OCI-LY3 (cell line): ENCODE data around the gene AATF.

Experiments used
- H2AFZ ChIP-seq: fragments of 200-600, 300-600 bp; shearing (Covaris generic); 2 replicates; pipeline ENCODE4 v1.6.0; 2014; ENCODE audit warnings: antibody characterized with exemption, low read depth, low read length
- H3K27ac ChIP-seq: fragments of 200-600, 300-600 bp; sonication (generic); 2 replicates; pipeline ENCODE4 v1.5.1; 2014; ENCODE audit warnings: mild to moderate bottlenecking, low read length, moderate library complexity, mixed read lengths
- H3K27me3 ChIP-seq: fragments of 200-600, 300-600 bp; sonication (generic); 2 replicates; pipeline ENCODE4 v1.6.1; 2014; ENCODE audit warnings: low read depth, low read length, mixed read lengths
- H3K36me3 ChIP-seq: fragments of 200-600, 300-600 bp; sonication (generic); replicated peaks from 2 replicates; pipeline ENCODE3; 2014; ENCODE audit warnings: low read depth, low read length, mixed read lengths
- H3K4me1 ChIP-seq: fragments of 300-600, 200-600 bp; sonication (generic); 2 replicates; pipeline ENCODE4 v1.6.1; 2014; ENCODE audit warnings: low read length, mixed read lengths
- H3K4me2 ChIP-seq: fragments of 200-600, 300-600 bp; sonication (generic); 2 replicates; pipeline ENCODE4 v1.6.1; 2014; ENCODE audit warnings: low read length, mixed read lengths
- H3K4me3 ChIP-seq: fragments of 300-600, 200-600 bp; sonication (generic); 2 replicates; pipeline ENCODE4 v1.5.1; 2014; ENCODE audit warnings: antibody characterized with exemption, mild to moderate bottlenecking, low read length, moderate library complexity
- H3K79me2 ChIP-seq: fragments of 300-600, 200-600 bp; shearing (Covaris generic); 2 replicates; pipeline ENCODE4 v1.6.1; 2014; ENCODE audit warnings: mild to moderate bottlenecking, low read length, mixed read lengths
- H3K9ac ChIP-seq: fragments of 300-600, 200-600 bp; shearing (Covaris generic); 2 replicates; pipeline ENCODE4 v1.6.0; 2014; ENCODE audit warnings: mild to moderate bottlenecking, low read length, moderate library complexity
- H3K9me3 ChIP-seq: fragments of 200-600, 300-600 bp; shearing (Covaris generic); 2 replicates; pipeline ENCODE4 v1.6.1; 2014; ENCODE audit warnings: low read length, mixed read lengths; ENCODE audit not compliant: insufficient read depth
- H4K20me1 ChIP-seq: fragments of 200-600, 300-600 bp; sonication (generic); 2 replicates; pipeline ENCODE4 v1.6.1; 2016; ENCODE audit warnings: low read length, mixed read lengths; ENCODE audit not compliant: insufficient read depth
- EZH2phosphoT487 ChIP-seq: fragments of 200-600 bp; shearing (Covaris generic); IDR thresholded peaks from 2 replicates; pipeline ENCODE4 v1.6.1; 2018; ENCODE audit warnings: antibody characterized with exemption, mixed run types, low read depth
- TF ChIP-seq, protein P1 (sequence below): fragments of 200-600, 300-600 bp; sonication (generic); IDR thresholded peaks from 2 replicates; pipeline ENCODE4 v1.5.1; 2014; ENCODE audit warnings: antibody characterized with exemption, low read length, low read depth

Gene AATF

DNA sequence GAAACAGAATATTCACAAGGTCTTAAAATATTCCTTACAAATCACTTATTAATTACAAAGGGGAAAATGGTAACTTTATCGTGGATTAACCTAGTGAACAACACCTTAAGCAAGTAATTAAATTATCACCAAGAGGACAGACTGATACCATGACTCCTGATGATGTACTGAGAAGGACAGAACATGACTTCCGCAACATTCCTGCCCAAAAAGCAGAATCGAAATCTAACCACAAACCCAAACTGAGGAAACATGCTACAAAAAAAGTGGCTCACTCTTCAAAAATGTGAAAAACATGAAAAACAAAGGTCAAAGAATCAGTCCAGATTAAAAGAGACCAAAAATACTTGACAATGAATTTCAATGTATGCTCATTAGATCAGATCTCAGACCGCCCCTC, 151.5 kb downstream of the AATF start:
- H3K27me3 ChIP-seq, result no peaks in the 10 kb centered on the region
- H3K9ac ChIP-seq, result no peak overlapping the region
- H3K36me3 ChIP-seq, result peaks cover 19% of the 10 kb centered on the region
- no peaks in the 10 kb centered on the region for H3K79me2 ChIP-seq
- no peaks in the 10 kb centered on the region for H4K20me1 ChIP-seq
- H3K27ac ChIP-seq, result no peak overlapping the region
- H3K4me3 ChIP-seq, result no peak overlapping the region
- no peaks in the 10 kb centered on the region for H3K4me1 ChIP-seq
- TF ChIP-seq EZH2phosphoT487, result no peak
- TF ChIP-seq, protein P1, sequence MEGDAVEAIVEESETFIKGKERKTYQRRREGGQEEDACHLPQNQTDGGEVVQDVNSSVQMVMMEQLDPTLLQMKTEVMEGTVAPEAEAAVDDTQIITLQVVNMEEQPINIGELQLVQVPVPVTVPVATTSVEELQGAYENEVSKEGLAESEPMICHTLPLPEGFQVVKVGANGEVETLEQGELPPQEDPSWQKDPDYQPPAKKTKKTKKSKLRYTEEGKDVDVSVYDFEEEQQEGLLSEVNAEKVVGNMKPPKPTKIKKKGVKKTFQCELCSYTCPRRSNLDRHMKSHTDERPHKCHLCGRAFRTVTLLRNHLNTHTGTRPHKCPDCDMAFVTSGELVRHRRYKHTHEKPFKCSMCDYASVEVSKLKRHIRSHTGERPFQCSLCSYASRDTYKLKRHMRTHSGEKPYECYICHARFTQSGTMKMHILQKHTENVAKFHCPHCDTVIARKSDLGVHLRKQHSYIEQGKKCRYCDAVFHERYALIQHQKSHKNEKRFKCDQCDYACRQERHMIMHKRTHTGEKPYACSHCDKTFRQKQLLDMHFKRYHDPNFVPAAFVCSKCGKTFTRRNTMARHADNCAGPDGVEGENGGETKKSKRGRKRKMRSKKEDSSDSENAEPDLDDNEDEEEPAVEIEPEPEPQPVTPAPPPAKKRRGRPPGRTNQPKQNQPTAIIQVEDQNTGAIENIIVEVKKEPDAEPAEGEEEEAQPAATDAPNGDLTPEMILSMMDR, result no peak
- H2AFZ ChIP-seq, result no peak overlapping the region
- no peak overlapping the region for H3K4me2 ChIP-seq
- H3K9me3 ChIP-seq, result no peaks in the 10 kb centered on the region

DNA sequence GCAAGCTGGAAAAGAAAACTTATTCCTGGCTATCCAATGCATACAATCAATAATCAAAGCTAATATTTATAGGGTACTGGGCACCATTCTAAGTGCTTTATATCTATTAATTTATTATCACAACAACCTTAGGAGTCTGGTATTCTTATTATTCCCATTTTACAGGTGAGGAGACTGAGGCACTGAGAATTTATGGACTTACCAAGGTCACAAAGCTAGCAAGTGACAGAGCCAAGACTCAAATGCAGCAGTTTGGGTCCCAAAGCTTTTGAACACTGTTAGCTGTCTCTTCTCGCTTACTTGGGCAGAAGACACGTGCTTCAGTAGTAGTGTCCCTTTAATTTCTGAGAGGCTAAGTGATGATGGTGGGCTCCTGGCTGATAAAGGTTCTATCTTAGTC, 152.6 kb downstream of the AATF start:
- Histone ChIP-seq H3K27ac (no peak overlapping the region), H3K79me2 (no peaks in the 10 kb centered on the region), H3K4me1 (no peaks in the 10 kb centered on the region), H3K9me3 (no peaks in the 10 kb centered on the region), H4K20me1 (no peaks in the 10 kb centered on the region), H3K4me3 (no peak overlapping the region), H3K4me2 (no peak overlapping the region), H3K36me3 (peaks cover 17% of the 10 kb centered on the region), H3K27me3 (no peaks in the 10 kb centered on the region), H3K9ac (no peak overlapping the region), H2AFZ (no peak overlapping the region)
- TF ChIP-seq, protein P1, result no peak
- no peak for TF ChIP-seq EZH2phosphoT487

DNA sequence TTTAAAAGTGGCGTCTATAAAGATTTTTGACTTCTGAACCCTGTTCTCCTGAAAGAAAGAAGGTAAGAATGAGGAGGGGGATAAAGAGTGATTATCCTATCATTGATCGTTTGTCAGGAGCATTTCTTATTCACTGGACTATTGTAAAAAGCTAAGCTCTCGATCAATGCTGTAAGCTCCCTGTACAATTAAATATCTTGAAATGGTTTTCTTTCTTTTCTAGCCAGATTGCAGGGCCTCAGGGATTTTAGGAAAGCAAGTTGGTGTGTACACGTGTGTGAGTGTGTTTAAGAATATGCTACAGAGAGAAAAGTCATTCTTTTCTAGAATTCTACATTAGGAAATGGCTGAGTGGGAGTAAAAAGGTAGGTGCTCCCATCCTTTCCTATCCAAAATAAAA, 154.5 kb downstream of the AATF start:
- no peak overlapping the region for H2AFZ ChIP-seq
- no peaks in the 10 kb centered on the region for H3K27me3 ChIP-seq
- no peak overlapping the region for H3K4me3 ChIP-seq
- peaks cover 3% of the 10 kb centered on the region for H3K36me3 ChIP-seq
- H3K9me3 ChIP-seq, result no peaks in the 10 kb centered on the region
- H3K4me2 ChIP-seq, result no peak overlapping the region
- no peak for TF ChIP-seq EZH2phosphoT487
- TF ChIP-seq, protein P1, result no peak
- no peaks in the 10 kb centered on the region for H3K79me2 ChIP-seq
- no peaks in the 10 kb centered on the region for H4K20me1 ChIP-seq
- H3K9ac ChIP-seq, result no peak overlapping the region
- no peaks in the 10 kb centered on the region for H3K4me1 ChIP-seq
- no peak overlapping the region for H3K27ac ChIP-seq

DNA sequence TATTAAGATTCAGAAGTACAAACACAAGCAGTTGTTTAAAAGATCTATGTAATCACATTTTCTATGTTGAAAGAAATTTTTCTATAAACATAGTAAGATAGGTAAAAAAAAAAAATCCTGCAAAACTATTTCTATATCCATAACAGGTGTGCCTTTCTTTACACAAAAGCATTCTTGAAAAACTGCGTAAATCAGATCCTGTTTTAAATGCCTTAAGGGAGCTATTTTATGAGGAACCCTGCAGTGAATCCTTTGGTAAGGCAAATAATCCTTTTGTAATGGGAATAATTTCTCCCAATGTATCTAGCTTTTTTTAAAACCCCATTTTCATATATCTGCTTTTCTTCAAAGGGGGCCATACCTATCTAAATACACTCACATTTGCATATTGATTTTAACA, 157.3 kb downstream of the AATF start:
- Histone ChIP-seq H3K36me3 (peaks cover 15% of the 10 kb centered on the region), H3K9me3 (no peaks in the 10 kb centered on the region), H3K79me2 (no peaks in the 10 kb centered on the region), H3K27ac (no peak overlapping the region), H3K4me2 (no peak overlapping the region), H3K4me1 (no peaks in the 10 kb centered on the region), H3K27me3 (no peaks in the 10 kb centered on the region), H3K4me3 (no peak overlapping the region), H3K9ac (no peak overlapping the region), H4K20me1 (no peaks in the 10 kb centered on the region), H2AFZ (no peak overlapping the region)
- TF ChIP-seq, protein P1, result no peak
- TF ChIP-seq EZH2phosphoT487, result no peak
